ENCODE measurements around the gene SEMA6A.

The SEMA6A gene

GRCh38 chr5:116438979-116439554 lies 135.6 kb downstream of the SEMA6A start:
- DNase-seq (ENCODE audit: low read depth, low spot score) = no peak

GRCh38 chr5:116437922-116438578 lies 136.6 kb downstream of the SEMA6A start:
- DNase-seq (ENCODE audit: low read depth, low spot score) = no peak

- no peak for DNase-seq (ENCODE audit: low read depth, low spot score)
These were observed 137.3 kb downstream of the SEMA6A start for GRCh38 chr5:116437351-116437705.

GRCh38 chr5:116436674-116437350 lies 137.8 kb downstream of the SEMA6A start:
- no peak for DNase-seq (ENCODE audit: low read depth, low spot score)

- no peak for DNase-seq (ENCODE audit: low read depth, low spot score)
These were observed 145.7 kb downstream of the SEMA6A start for GRCh38 chr5:116428966-116429365.

GRCh38 chr5:116428413-116428812 lies 146.2 kb downstream of the SEMA6A start:
- no peak for DNase-seq (ENCODE audit: low read depth, low spot score)

GRCh38 chr5:116424951-116425350 lies 149.7 kb downstream of the SEMA6A start:
- DNase-seq (ENCODE audit: low read depth, low spot score) = no peak

GRCh38 chr5:116424258-116424615 lies 150.4 kb downstream of the SEMA6A start:
- DNase-seq (ENCODE audit: low read depth, low spot score) = no peak

GRCh38 chr5:116423587-116424257 lies 150.9 kb downstream of the SEMA6A start:
- no peak for DNase-seq (ENCODE audit: low read depth, low spot score)

GRCh38 chr5:116423141-116423540 lies 151.5 kb downstream of the SEMA6A start:
- DNase-seq (ENCODE audit: low read depth, low spot score) = no peak

GRCh38 chr5:116421080-116421629 lies 153.5 kb downstream of the SEMA6A start:
- no peak for DNase-seq (ENCODE audit: low read depth, low spot score)

- DNase-seq (ENCODE audit: low read depth, low spot score) = no peak
These were observed 154.1 kb downstream of the SEMA6A start for GRCh38 chr5:116420540-116420939.

GRCh38 chr5:116419258-116419657 lies 155.4 kb downstream of the SEMA6A start:
- no peak for DNase-seq (ENCODE audit: low read depth, low spot score)

GRCh38 chr5:116418774-116419173 lies 155.8 kb downstream of the SEMA6A start:
- DNase-seq (ENCODE audit: low read depth, low spot score) = no peak

GRCh38 chr5:116418016-116418415 lies 156.6 kb downstream of the SEMA6A start:
- no peak for DNase-seq (ENCODE audit: low read depth, low spot score)

GRCh38 chr5:116415989-116416388 lies 158.6 kb downstream of the SEMA6A start:
- no peak for DNase-seq (ENCODE audit: low read depth, low spot score)

- DNase-seq (ENCODE audit: low read depth, low spot score) = no peak
These were observed 159.4 kb downstream of the SEMA6A start for GRCh38 chr5:116415182-116415581.

- no peak for DNase-seq (ENCODE audit: low read depth, low spot score)
These were observed 163.5 kb downstream of the SEMA6A start for GRCh38 chr5:116411101-116411571.

GRCh38 chr5:116410336-116410890 lies 164.2 kb downstream of the SEMA6A start:
- DNase-seq (ENCODE audit: low read depth, low spot score) = no peak

- no peak for DNase-seq (ENCODE audit: low read depth, low spot score)
These were observed 164.9 kb downstream of the SEMA6A start for GRCh38 chr5:116409591-116410296.

- DNase-seq (ENCODE audit: low read depth, low spot score) = no peak
These were observed 168.1 kb downstream of the SEMA6A start for GRCh38 chr5:116406306-116407041.
